AG09309 (cell line): ENCODE measurements around the gene SLC6A1.
"Not testable (repeated sequence)": the region's sequence is repeated elsewhere in the genome, so short reads cannot be mapped to it uniquely, and the experiment has no call there.

ENCODE experiments used
- DNase-seq: peaks from one replicate; pipeline ENCODE4 v3.0.0-alpha.2; 2010; ENCODE audit warnings: low read depth
- H3K4me3 ChIP-seq: 2 replicates; pipeline ENCODE4 v1.5.1; 2011; ENCODE audit warnings: mild to moderate bottlenecking, low read depth, low read length, moderate library complexity; ENCODE audit not compliant: control insufficient read depth
- TF ChIP-seq, protein P1 (sequence below): IDR thresholded peaks from 2 replicates; pipeline ENCODE4 v1.5.1; 2011; ENCODE audit warnings: mild to moderate bottlenecking, low read depth, low read length, inconsistent platforms; ENCODE audit not compliant: insufficient read depth, control insufficient read depth; ENCODE audit errors: missing control alignments

Gene SLC6A1

GRCh38 chr3:11059799-11060115, 67.2 kb downstream of the SLC6A1 start:
- DNase-seq, result no peak
- TF ChIP-seq, protein P1, sequence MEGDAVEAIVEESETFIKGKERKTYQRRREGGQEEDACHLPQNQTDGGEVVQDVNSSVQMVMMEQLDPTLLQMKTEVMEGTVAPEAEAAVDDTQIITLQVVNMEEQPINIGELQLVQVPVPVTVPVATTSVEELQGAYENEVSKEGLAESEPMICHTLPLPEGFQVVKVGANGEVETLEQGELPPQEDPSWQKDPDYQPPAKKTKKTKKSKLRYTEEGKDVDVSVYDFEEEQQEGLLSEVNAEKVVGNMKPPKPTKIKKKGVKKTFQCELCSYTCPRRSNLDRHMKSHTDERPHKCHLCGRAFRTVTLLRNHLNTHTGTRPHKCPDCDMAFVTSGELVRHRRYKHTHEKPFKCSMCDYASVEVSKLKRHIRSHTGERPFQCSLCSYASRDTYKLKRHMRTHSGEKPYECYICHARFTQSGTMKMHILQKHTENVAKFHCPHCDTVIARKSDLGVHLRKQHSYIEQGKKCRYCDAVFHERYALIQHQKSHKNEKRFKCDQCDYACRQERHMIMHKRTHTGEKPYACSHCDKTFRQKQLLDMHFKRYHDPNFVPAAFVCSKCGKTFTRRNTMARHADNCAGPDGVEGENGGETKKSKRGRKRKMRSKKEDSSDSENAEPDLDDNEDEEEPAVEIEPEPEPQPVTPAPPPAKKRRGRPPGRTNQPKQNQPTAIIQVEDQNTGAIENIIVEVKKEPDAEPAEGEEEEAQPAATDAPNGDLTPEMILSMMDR, result no peak
- H3K4me3 ChIP-seq, result no peak overlapping the region

GRCh38 chr3:11060500-11061251, 68.1 kb downstream of the SLC6A1 start:
- TF ChIP-seq, protein P1, result peak; percentile 89
- DNase-seq, result no peak
- H3K4me3 ChIP-seq, result peak overlapping the region; percentile 12

DNA sequence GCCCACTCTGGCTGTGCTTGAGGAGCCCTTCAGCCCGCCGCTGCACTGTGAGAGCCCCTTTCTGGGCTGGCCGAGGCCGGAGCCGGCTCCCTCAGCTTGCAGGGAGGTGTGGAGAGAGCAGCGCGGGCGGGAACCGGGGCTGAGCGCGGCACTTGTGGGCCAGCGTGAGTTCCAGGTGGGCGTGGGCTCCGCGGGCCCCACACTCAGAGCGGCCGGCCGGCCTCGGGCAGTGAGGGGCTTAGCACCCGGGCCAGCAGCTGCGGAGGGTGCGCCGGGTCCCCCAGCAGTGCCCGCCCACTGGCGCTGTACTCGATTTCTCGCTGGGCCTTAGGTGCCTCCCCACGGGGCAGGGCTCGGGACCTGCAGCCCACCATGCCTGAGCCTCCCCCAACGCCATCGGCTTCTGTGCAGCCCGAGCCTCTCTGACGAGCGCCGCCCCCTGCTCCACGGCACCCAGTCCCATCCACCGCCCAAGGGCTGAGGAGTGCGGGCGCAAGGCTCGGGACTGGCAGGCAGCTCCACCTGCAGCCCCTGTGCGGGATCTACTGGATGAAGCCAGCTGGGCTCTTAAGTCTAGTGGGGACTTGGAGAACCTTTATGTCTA, 68.8 kb downstream of the SLC6A1 start:
- not testable (repeated sequence) for H3K4me3 ChIP-seq, DNase-seq

DNA sequence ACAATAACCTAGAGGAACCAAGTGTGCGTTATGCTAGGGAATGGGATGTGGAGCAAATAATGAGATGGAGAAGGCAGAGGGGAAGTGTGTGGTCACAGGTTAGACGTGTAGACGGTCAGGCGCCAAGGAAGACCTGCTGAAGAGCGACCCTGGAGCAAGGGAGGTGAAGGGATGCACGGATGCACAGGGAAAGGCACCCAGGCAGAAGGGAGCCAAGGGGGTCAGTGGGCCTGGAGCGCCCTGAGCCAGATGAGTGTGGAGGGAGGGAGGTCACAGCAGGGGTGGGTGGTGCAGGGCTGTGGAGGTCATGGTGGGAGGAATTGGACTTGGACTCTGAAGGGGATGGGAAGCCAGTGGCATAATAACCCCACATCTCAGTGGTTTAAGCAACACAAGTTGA, 70.2 kb downstream of the SLC6A1 start:
- H3K4me3 ChIP-seq, result no peak overlapping the region
- no peak for DNase-seq
- TF ChIP-seq, protein P1, result no peak

DNA sequence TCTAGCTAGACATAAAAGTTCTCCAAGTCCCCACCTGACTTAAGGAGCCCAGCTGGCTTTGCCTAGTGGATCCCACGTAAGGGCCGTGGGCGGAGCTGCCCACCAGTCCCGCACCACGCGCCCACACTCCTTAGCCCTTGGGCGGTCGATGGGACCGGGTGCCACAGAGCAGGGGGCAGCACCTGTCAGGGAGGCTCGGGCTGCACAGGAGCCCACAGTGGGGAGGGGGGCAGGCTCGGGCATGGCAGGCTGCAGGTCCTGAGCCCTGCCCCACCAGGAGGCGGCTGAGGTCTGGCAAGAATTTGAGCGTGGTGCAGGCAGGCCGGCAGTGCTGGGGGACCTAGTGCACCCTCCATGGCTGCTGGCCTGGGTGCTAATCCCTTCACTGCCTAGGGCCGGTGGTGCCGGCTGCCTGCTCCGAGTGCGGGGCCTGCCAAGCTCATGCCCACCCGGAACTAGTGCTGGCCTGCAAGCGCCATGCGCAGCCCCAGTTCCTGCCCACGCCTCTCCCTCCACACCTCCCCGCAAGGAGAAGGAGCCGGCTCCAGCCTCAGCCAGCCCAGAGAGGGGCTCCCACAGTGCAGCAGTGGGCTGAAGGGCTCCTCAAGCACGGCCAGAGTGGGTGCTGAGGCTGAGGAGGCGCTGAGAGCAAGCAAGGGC, 78.7 kb downstream of the SLC6A1 start:
- no peak for DNase-seq
- H3K4me3 ChIP-seq, result no peak overlapping the region
- TF ChIP-seq, protein P1, result no peak

- no peak overlapping the region for H3K4me3 ChIP-seq
- no peak for DNase-seq
- TF ChIP-seq, protein P1, result no peak
These were observed 80.1 kb downstream of the SLC6A1 start for GRCh38 chr3:11072631-11073030.

DNA sequence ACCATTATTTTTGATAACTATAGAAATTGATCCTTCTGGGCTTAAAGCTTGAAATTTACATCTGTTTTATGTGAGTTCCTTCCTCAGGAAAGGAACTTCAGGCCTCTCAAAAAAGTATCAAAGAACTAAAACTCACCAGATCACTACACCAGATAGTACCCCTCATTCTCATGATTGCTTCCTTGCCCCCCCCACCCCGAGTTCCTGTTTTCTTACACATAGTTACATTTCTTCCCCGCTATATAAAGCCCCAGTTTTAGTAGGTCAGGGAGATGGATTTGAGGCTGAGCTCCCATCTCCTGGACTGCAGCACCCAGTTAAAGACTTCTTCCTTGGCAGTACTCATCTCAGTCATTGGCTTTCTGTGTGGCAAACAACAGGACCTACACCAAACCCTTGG, 81.5 kb downstream of the SLC6A1 start:
- TF ChIP-seq, protein P1, result no peak
- no peak for DNase-seq
- no peak overlapping the region for H3K4me3 ChIP-seq
